GM12878 (cell line): ENCODE measurements around the gene CAB39L. TPM values are rescaled to one million over a fixed set of nuclear protein-coding genes. Genes with fewer than 3 reads are reported as not detected.

Source experiments
- BMI1 ChIP-seq: fragments of 450-650 bp; IDR thresholded peaks from 2 replicates; pipeline ENCODE4 v1.6.1; 2016; ENCODE audit warnings: mild to moderate bottlenecking, moderate library complexity, borderline replicate concordance
- CBFB ChIP-seq: IDR thresholded peaks from 2 replicates; pipeline ENCODE4 v1.6.1; 2016; ENCODE audit warnings: antibody characterized with exemption, low read depth
- CBX5 ChIP-seq: sonication (generic); IDR thresholded peaks from 2 replicates; pipeline ENCODE4 v1.6.1; 2016; ENCODE audit warnings: low read depth, moderate library complexity, mild to moderate bottlenecking, inconsistent platforms
- FOXM1 ChIP-seq: IDR thresholded peaks from 2 replicates; pipeline ENCODE4 v1.6.1; 2012; ENCODE audit warnings: low read depth, mild to moderate bottlenecking, inconsistent platforms, low read length, moderate library complexity
- IKZF2 ChIP-seq, 2 experiments: fragments of 450-650 bp; IDR thresholded peaks; 2 replicates each; pipeline ENCODE4 v1.6.1; 2017; ENCODE audit warnings: mild to moderate bottlenecking in 2 of 2, moderate library complexity in 2 of 2
- LARP7 ChIP-seq: fragments of 450-650 bp; IDR thresholded peaks from 2 replicates; pipeline ENCODE4 v1.6.1; 2017; ENCODE audit warnings: mild to moderate bottlenecking
- MLLT1 ChIP-seq: fragments of 450-650 bp; IDR thresholded peaks from 2 replicates; pipeline ENCODE4 v1.6.1; 2016; ENCODE audit warnings: mild to moderate bottlenecking
- MTA2 ChIP-seq: fragments of 450-650 bp; IDR thresholded peaks from 2 replicates; pipeline ENCODE4 v1.6.1; 2016; ENCODE audit warnings: low read depth, mild to moderate bottlenecking, moderate library complexity
- MTA3 ChIP-seq: IDR thresholded peaks from 2 replicates; pipeline ENCODE4 v1.6.1; 2012; ENCODE audit warnings: low read length, inconsistent platforms, borderline replicate concordance
- NFIC ChIP-seq: IDR thresholded peaks from 2 replicates; pipeline ENCODE4 v1.6.1; 2012; ENCODE audit warnings: low read depth, mild to moderate bottlenecking, inconsistent platforms, low read length, moderate library complexity
- SIN3A ChIP-seq: IDR thresholded peaks from 2 replicates; pipeline ENCODE4 v1.6.1; 2012; ENCODE audit warnings: low read depth, low read length, improper control_type of control experiment
- SMAD5 ChIP-seq: IDR thresholded peaks from 2 replicates; pipeline ENCODE4 v1.6.1; 2016; ENCODE audit warnings: antibody characterized with exemption, low read depth
- ZBTB40 ChIP-seq: fragments of 450-650 bp; IDR thresholded peaks from 2 replicates; pipeline ENCODE4 v1.6.1; 2016; ENCODE audit warnings: mild to moderate bottlenecking, moderate library complexity, borderline replicate concordance
- polyA plus RNA-seq, 11 experiments: library from polyadenylated mRNA; depleted of rRNA in 4 of 11; unstranded in 6 of 11; stranded (reverse) in 5 of 11; fragments of >200 nt; fragmentation: Nextera tagmentation in 4 of 11; fragmentation: Illumina TruSeq in 1 of 11; extraction: Ambion mirVana in 4 of 11; extraction: Trizol in 1 of 11; gene quantifications; 1 replicate in 1 of 11; 2 replicates in 10 of 11; pipeline versions ENCODE4 v1.2.1 to v1.2.3, GENCODE V29; 2011 to 2016; ENCODE audit warnings: inconsistent platforms in 2 of 11, missing spikeins in 2 of 11, low read depth in 1 of 11
- total RNA-seq, 4 experiments: library from RNA; depleted of rRNA in 3 of 4; stranded (reverse); fragments of >200 nt in 3 of 4; fragmentation: Illumina TruSeq in 1 of 4; extraction: Trizol in 1 of 4; gene quantifications; 2 replicates each; pipeline versions ENCODE4 v1.2.1 to v1.2.3, GENCODE V29; 2013 to 2021

CAB39L gene
- total and polyA plus RNA-seq, 10 of the 15 experiments (the other 5 are each of a cell fraction or from before 2014, with no cell fraction given): 0.88 to 3.0 (median 1.7) TPM

GRCh38 chr13:49300739-49301589 lies 142.9 kb downstream of the CAB39L start (continued):
- TF ChIP-seq BMI1 (no peak), FOXM1 (no peak), NFIC (no peak), IKZF2 (IDR thresholded peaks at IDR 0.05) (peak; percentile 42 to 47; a peak in 2 of 4 replicates), SIN3A (no peak), CBFB (no peak), MTA3 (no peak), ZBTB40 (no peak), MTA2 (no peak), MLLT1 (peak; percentile 38; the same call in 1 of the 2 replicates), SMAD5 (no peak), LARP7 (no peak), CBX5 (no peak)
- TF ChIP-seq, all 136 proteins: peak for 20
